GM23338 (cell line): ENCODE data around the gene VPS52. TPM values are rescaled to one million over a fixed set of nuclear protein-coding genes. Genes with fewer than 3 reads are reported as not detected.

Experiments
- ATAC-seq: fragments of 200-7000 bp; cut with Tn5 transposase; 3 replicates; pipeline ENCODE4 v1.9.1; 2020
- DNase-seq: peaks from one replicate; pipeline ENCODE4 v3.0.0-alpha.2; 2015; ENCODE audit warnings: low spot score
- H2AFZ ChIP-seq: fragments of 200-600 bp; sonication (generic); 2 replicates; pipeline ENCODE4 v1.8.0; 2016; ENCODE audit warnings: antibody characterized with exemption, mild to moderate bottlenecking, moderate library complexity
- H3F3A ChIP-seq: fragments of 200-600 bp; sonication (generic); replicated peaks from 2 replicates; pipeline ENCODE4 v1.8.0; 2017; ENCODE audit warnings: antibody characterized with exemption, mixed run types, low read depth
- H3K27ac ChIP-seq: fragments of 200-600 bp; sonication (generic); 2 replicates; pipeline ENCODE4 v1.6.1; 2016; ENCODE audit warnings: low read depth
- H3K27me3 ChIP-seq: fragments of 200-600 bp; sonication (generic); 2 replicates; pipeline ENCODE4 v1.8.0; 2016; ENCODE audit warnings: mild to moderate bottlenecking, mixed run types, moderate library complexity; ENCODE audit not compliant: insufficient read depth
- H3K36me3 ChIP-seq: fragments of 200-600 bp; sonication (generic); 2 replicates; pipeline ENCODE4 v1.8.0; 2016; ENCODE audit warnings: mild to moderate bottlenecking; ENCODE audit not compliant: insufficient read depth
- H3K4me1 ChIP-seq: fragments of 200-600 bp; sonication (generic); 2 replicates; pipeline ENCODE4 v1.8.0; 2016; ENCODE audit warnings: mild to moderate bottlenecking, moderate library complexity; ENCODE audit not compliant: insufficient read depth
- H3K4me2 ChIP-seq: fragments of 200-600 bp; sonication (generic); 2 replicates; pipeline ENCODE4 v1.7.1; 2017; ENCODE audit warnings: mixed run types
- H3K4me3 ChIP-seq: fragments of 200-600 bp; sonication (generic); 2 replicates; pipeline ENCODE4 v1.6.1; 2016; ENCODE audit warnings: mixed run types
- H3K79me2 ChIP-seq: fragments of 200-600 bp; sonication (generic); replicated peaks from 2 replicates; pipeline ENCODE4 v1.8.0; 2017; ENCODE audit warnings: mild to moderate bottlenecking; ENCODE audit not compliant: insufficient read depth
- H3K9me2 ChIP-seq: fragments of 200-600 bp; sonication (generic); 2 replicates; pipeline ENCODE4 v1.8.0; 2017; ENCODE audit not compliant: insufficient read depth
- H4K20me1 ChIP-seq: fragments of 200-600 bp; sonication (generic); replicated peaks from 2 replicates; pipeline ENCODE4 v1.8.0; 2017; ENCODE audit warnings: mild to moderate bottlenecking; ENCODE audit not compliant: insufficient read depth
- H3K27ac Mint-ChIP-seq: 2 replicates; pipeline ENCODE4 v1.8.0; 2020; ENCODE audit warnings: inconsistent platforms, mild to moderate bottlenecking, moderate library complexity, mixed read lengths
- H3K27me3 Mint-ChIP-seq: 3 replicates; pipeline ENCODE4 v1.8.0; 2022; ENCODE audit warnings: low read depth, mild to moderate bottlenecking, moderate library complexity, mixed read lengths, inconsistent platforms; ENCODE audit not compliant: insufficient read depth, poor library complexity
- H3K36me3 Mint-ChIP-seq: 3 replicates; pipeline ENCODE4 v1.8.0; 2021; ENCODE audit warnings: low read depth, mild to moderate bottlenecking, inconsistent platforms, moderate library complexity, mixed read lengths
- H3K4me1 Mint-ChIP-seq: 3 replicates; pipeline ENCODE4 v1.8.0; 2020; ENCODE audit warnings: mild to moderate bottlenecking, inconsistent platforms, mixed read lengths
- H3K4me3 Mint-ChIP-seq: 3 replicates; pipeline ENCODE4 v1.8.0; 2021; ENCODE audit warnings: moderate library complexity, mild to moderate bottlenecking, inconsistent platforms, mixed read lengths
- H3K9me3 Mint-ChIP-seq: 3 replicates; pipeline ENCODE4 v1.8.0; 2020; ENCODE audit warnings: moderate library complexity, mild to moderate bottlenecking, inconsistent platforms, mixed read lengths
- JUNB ChIP-seq: IDR thresholded peaks from one replicate; pipeline ENCODE4 v1.6.1; 2016; ENCODE audit warnings: antibody characterized with exemption; ENCODE audit not compliant: unreplicated experiment
- ZNF331 ChIP-seq: fragments of 250-450 bp; sonication (Bioruptor Pico); IDR thresholded peaks from 2 replicates; pipeline ENCODE4 v1.5.0; 2020; ENCODE audit warnings: low read depth, mild to moderate bottlenecking, moderate library complexity
- polyA plus RNA-seq: library from polyadenylated mRNA; unstranded; fragments of >200 nt; fragmentation: Nextera tagmentation; extraction: Ambion mirVana; gene quantifications from 2 replicates; pipeline ENCODE4 v1.2.1, GENCODE V29; 2016
- total RNA-seq: library from RNA; depleted of rRNA; stranded (reverse); fragments of >200 nt; shearing (Covaris generic); gene quantifications from 2 replicates; pipeline ENCODE4 v1.2.3, GENCODE V29; 2014
- TF ChIP-seq, protein P1 (sequence below): fragments of 250-450 bp; sonication (Bioruptor Pico); IDR thresholded peaks from 2 replicates; pipeline ENCODE4 v1.5.0; 2020; ENCODE audit warnings: mild to moderate bottlenecking, moderate library complexity
- TF ChIP-seq, protein P2 (sequence below): IDR thresholded peaks from 2 replicates; pipeline ENCODE4 v1.6.1; 2016; ENCODE audit warnings: antibody characterized with exemption

VPS52 gene
- total and polyA plus RNA-seq, 2 experiments from 2014 or later, result 27.9 to 31.1 TPM

DNA sequence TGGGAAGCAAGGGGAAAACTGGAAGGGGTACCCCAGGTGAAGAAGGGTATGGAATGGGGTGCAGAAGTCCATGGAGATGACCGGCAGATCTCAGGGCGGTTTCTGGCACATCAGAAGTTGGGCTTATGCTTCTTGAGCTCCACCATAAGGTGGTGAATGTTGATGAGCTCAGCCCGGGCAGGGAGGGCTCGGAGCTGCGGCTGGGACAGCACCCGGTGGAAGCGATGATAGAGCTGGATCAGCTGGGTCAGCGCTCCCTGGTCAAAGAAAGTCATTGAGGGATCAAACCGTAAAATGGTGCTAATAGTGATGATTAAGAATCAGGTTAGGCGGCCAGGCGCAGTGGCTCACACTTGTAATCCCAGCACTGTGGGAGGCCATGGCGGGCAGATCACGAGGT, 20.9 kb downstream of the VPS52 start (continued):
- TF ChIP-seq, protein P1, sequence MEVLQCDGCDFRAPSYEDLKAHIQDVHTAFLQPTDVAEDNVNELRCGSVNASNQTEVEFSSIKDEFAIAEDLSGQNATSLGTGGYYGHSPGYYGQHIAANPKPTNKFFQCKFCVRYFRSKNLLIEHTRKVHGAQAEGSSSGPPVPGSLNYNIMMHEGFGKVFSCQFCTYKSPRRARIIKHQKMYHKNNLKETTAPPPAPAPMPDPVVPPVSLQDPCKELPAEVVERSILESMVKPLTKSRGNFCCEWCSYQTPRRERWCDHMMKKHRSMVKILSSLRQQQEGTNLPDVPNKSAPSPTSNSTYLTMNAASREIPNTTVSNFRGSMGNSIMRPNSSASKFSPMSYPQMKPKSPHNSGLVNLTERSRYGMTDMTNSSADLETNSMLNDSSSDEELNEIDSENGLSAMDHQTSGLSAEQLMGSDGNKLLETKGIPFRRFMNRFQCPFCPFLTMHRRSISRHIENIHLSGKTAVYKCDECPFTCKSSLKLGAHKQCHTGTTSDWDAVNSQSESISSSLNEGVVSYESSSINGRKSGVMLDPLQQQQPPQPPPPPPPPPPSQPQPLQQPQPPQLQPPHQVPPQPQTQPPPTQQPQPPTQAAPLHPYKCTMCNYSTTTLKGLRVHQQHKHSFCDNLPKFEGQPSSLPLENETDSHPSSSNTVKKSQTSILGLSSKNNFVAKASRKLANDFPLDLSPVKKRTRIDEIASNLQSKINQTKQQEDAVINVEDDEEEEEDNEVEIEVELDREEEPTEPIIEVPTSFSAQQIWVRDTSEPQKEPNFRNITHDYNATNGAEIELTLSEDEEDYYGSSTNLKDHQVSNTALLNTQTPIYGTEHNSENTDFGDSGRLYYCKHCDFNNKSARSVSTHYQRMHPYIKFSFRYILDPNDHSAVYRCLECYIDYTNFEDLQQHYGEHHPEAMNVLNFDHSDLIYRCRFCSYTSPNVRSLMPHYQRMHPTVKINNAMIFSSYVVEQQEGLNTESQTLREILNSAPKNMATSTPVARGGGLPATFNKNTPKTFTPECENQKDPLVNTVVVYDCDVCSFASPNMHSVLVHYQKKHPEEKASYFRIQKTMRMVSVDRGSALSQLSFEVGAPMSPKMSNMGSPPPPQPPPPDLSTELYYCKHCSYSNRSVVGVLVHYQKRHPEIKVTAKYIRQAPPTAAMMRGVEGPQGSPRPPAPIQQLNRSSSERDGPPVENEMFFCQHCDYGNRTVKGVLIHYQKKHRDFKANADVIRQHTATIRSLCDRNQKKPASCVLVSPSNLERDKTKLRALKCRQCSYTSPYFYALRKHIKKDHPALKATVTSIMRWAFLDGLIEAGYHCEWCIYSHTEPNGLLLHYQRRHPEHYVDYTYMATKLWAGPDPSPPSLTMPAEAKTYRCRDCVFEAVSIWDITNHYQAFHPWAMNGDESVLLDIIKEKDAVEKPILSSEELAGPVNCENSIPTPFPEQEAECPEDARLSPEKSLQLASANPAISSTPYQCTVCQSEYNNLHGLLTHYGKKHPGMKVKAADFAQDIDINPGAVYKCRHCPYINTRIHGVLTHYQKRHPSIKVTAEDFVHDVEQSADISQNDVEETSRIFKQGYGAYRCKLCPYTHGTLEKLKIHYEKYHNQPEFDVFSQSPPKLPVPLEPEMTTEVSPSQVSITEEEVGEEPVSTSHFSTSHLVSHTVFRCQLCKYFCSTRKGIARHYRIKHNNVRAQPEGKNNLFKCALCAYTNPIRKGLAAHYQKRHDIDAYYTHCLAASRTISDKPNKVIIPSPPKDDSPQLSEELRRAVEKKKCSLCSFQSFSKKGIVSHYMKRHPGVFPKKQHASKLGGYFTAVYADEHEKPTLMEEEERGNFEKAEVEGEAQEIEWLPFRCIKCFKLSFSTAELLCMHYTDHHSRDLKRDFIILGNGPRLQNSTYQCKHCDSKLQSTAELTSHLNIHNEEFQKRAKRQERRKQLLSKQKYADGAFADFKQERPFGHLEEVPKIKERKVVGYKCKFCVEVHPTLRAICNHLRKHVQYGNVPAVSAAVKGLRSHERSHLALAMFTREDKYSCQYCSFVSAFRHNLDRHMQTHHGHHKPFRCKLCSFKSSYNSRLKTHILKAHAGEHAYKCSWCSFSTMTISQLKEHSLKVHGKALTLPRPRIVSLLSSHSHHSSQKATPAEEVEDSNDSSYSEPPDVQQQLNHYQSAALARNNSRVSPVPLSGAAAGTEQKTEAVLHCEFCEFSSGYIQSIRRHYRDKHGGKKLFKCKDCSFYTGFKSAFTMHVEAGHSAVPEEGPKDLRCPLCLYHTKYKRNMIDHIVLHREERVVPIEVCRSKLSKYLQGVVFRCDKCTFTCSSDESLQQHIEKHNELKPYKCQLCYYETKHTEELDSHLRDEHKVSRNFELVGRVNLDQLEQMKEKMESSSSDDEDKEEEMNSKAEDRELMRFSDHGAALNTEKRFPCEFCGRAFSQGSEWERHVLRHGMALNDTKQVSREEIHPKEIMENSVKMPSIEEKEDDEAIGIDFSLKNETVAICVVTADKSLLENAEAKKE (CRISPR knock-in tag), result no peak
- TF ChIP-seq, protein P2, sequence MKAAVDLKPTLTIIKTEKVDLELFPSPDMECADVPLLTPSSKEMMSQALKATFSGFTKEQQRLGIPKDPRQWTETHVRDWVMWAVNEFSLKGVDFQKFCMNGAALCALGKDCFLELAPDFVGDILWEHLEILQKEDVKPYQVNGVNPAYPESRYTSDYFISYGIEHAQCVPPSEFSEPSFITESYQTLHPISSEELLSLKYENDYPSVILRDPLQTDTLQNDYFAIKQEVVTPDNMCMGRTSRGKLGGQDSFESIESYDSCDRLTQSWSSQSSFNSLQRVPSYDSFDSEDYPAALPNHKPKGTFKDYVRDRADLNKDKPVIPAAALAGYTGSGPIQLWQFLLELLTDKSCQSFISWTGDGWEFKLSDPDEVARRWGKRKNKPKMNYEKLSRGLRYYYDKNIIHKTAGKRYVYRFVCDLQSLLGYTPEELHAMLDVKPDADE, result no peak
- TF ChIP-seq JUNB, result no peak

DNA sequence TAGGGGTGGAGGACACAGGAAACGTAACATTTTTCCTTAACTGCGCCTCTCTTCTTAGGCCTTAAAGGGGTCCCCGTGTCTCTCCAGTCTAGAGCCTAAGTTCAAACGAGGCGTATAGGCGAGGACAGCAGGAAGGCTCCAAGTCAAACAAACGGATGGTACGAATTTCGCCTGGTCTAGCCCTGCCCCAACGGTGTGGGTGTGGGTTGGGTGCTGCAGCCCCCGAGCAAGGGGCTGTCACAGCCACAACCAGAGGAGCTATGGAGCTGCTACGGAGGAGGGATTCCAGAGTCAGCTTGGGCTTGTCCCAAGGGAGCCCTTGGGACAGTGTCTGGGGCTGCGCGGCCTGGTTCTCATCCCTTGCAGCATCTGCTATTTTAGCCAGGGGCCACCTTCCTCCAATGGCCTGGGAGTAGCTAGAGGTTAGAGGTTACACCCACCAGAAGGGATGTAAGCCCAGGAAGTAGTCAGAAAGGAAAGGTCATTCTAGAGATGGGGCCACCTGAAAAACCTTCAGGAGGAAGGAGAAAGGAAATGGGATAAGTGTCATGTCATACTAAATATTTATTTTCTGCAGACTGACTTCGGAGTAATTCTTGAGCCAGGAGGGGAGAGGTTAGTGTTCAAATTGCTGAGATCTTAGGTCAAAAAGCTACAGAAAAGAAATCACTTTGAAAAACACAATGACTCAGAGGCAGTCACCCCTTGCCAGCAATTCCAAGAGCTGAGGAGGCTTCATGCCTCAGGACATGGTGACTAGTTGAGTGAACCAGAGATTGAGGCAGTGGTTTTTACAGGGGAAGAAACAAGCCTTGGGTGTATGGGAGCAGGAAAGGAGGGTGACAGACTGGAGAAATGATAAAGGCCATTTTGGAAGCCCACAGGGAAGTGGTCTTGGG, 21.7 kb downstream of the VPS52 start:
- Mint-ChIP-seq H3K4me3 (peak overlapping the region; percentile 82), H3K4me1 (peaks cover 19% of the 10 kb centered on the region), H3K27me3 (peaks cover 15% of the 10 kb centered on the region), H3K36me3 (peaks cover 19% of the 10 kb centered on the region), H3K9me3 (no peaks in the 10 kb centered on the region), H3K27ac (peak overlapping the region; percentile 77)
- Histone ChIP-seq H3K4me1 (peaks cover 12% of the 10 kb centered on the region), H3K36me3 (no peaks in the 10 kb centered on the region), H3F3A (peaks cover 10% of the 10 kb centered on the region; the same call in 1 of the 2 replicates), H3K9me2 (no peaks in the 10 kb centered on the region), H4K20me1 (no peaks in the 10 kb centered on the region), H3K4me2 (peak overlapping the region; percentile 80), H3K27me3 (peaks cover 35% of the 10 kb centered on the region), H3K79me2 (no peaks in the 10 kb centered on the region), H3K27ac (no peak overlapping the region), H3K4me3 (peak overlapping the region; percentile 68), H2AFZ (peak overlapping the region; percentile 9; the same call in 1 of the 2 replicates)
- ATAC-seq (peak; percentile 8), DNase-seq (no peak)
- TF ChIP-seq, protein P1 (CRISPR knock-in tag), result no peak
- no peak for TF ChIP-seq ZNF331
- TF ChIP-seq, protein P2, result no peak
- TF ChIP-seq JUNB, result no peak
